Effector memory CD8-positive, alpha-beta T cell (primary cell): ENCODE data around the gene C3.
"Not testable (repeated sequence)": the region's sequence is repeated elsewhere in the genome, so short reads cannot be mapped to it uniquely, and the experiment has no call there.

ENCODE experiments used
- ATAC-seq: fragments of 150-1000 bp; cut with Tn5 transposase; replicated peaks from 2 replicates; pipeline ENCODE4 v1.10.0; 2021; ENCODE audit warnings: mild to moderate bottlenecking, moderate library complexity
- DNase-seq, 3 experiments: peaks; one replicate each; pipeline ENCODE4 v3.0.0; 2021
- H3K27ac Mint-ChIP-seq, 2 donors: one replicate each; pipeline ENCODE4 v1.8.0; 2022; ENCODE audit warnings: mild to moderate bottlenecking in 2 of 2, mixed read lengths in 2 of 2, moderate library complexity in 2 of 2
- H3K27me3 Mint-ChIP-seq, 2 donors: one replicate each; pipeline ENCODE4 v1.8.0; 2022; ENCODE audit warnings: mixed read lengths in 2 of 2
- H3K36me3 Mint-ChIP-seq: one replicate; pipeline ENCODE4 v1.8.0; 2022; ENCODE audit warnings: mild to moderate bottlenecking, moderate library complexity, mixed read lengths; ENCODE audit not compliant: insufficient read depth
- H3K4me1 Mint-ChIP-seq, 2 donors: one replicate each; pipeline ENCODE4 v1.8.0; 2022; ENCODE audit warnings: low read depth in 2 of 2, mixed read lengths in 2 of 2
- H3K4me3 Mint-ChIP-seq, 2 donors: one replicate each; pipeline ENCODE4 v1.8.0; 2022; ENCODE audit warnings: mild to moderate bottlenecking in 2 of 2, mixed read lengths in 2 of 2, moderate library complexity in 2 of 2
- H3K9me3 Mint-ChIP-seq, 2 donors: one replicate each; pipeline ENCODE4 v1.8.0; 2022; ENCODE audit warnings: mixed read lengths in 2 of 2
- total RNA-seq, 9 experiments: gene quantifications; one replicate each; lab custom pipeline; 2026; lab: John Stamatoyannopoulos, UW

C3 gene
- 0 to 2.3 (median 0.63) reads per million in 9 experiments for total RNA-seq

DNA sequence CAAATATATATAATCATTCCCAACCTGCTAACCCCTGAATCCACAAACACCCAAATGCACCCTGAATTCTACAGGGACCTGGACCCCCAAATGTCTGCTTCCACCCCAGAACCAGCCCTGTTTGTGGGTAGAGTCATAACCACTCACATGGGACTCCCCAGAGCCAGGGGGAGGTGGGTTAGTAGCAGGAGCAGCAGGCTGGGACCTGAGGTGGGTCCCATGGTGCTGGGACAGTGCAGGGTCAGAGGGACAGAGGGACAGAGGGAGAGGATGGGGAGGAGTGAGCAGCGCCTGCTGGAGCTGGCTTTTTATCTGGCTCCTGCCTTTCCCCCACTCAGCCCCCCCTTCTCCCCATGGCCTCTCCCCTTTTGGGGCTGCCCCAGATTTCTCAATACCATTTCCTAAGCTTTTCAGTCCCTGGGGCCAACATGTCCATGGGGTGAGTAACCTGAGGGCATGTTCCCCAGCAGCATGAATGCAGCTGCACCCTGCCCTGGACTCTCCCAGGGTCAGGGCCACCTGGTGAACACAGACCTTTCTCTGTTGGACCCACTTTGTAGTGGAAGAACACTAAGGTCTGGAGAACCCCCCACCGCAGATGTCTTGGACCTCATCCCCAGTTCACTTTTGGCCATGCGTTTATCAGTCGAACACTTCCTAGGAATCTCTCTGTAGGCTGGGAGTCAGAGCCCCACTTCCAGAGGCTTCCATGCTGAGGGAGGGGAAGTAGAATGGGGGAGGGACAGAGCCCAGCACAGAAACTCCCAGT lies at the start of gene C3:
TSS of gene C3 (minus strand) at position 282 of the 769 bp plus-strand sequence. CDS start at position 221, 61 bp downstream.
- Mint-ChIP-seq H3K4me1 (peaks cover 26 to 32% of the 10 kb centered on the region in 2 donors), H3K4me3 (peak within 1 kb of the TSS in 1 of 2 donors; percentile 7), H3K9me3 (no peaks in the 10 kb centered on the region), H3K27ac (peak within 1 kb of the TSS in 1 of 2 donors; percentile 59), H3K27me3 (peaks cover 0 to 5% of the 10 kb centered on the region in 2 donors), H3K36me3 (peaks cover 6% of the 10 kb centered on the region)
- no peak for DNase-seq
- no peak for ATAC-seq

DNA sequence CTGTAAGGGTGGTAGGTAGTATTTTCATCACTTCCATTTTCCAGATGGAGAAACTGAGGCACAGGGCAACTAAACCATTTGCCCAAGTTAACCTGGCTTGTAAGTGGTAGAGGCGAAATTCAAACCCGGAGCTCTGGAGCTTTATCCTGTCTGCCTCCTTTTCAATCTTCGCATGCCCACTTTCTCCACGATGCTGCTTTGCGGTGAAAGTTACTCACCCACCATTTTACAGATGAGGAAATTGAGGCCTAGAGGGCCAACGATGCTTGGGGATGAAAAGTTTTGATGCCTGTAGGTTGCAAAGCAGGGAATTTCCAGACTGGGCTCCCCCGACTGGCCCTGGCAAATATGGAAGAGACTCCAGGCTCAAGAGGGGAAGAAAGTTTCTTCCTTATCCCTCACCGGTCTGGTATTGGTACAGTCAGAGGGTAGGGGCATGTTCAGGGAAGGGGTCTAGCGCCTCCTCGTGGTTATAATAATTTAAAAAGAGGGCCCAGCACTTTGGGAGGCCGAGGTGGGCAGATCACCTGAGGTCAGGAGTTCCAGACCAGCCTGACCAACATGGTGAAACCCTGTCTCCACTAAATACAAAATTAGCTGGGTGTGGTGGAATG lies 48.7 kb upstream of the C3 start:
- peak overlapping the region; percentile 18 to 44 for H3K27ac Mint-ChIP-seq
- DNase-seq = no peak
- no peaks in the 10 kb centered on the region for H3K9me3 Mint-ChIP-seq
- peaks cover 41 to 44% of the 10 kb centered on the region in 2 donors for H3K4me1 Mint-ChIP-seq
- no peak overlapping the region for H3K4me3 Mint-ChIP-seq
- no peaks in the 10 kb centered on the region for H3K27me3 Mint-ChIP-seq
- peaks cover 27% of the 10 kb centered on the region for H3K36me3 Mint-ChIP-seq
- no peak for ATAC-seq

DNA sequence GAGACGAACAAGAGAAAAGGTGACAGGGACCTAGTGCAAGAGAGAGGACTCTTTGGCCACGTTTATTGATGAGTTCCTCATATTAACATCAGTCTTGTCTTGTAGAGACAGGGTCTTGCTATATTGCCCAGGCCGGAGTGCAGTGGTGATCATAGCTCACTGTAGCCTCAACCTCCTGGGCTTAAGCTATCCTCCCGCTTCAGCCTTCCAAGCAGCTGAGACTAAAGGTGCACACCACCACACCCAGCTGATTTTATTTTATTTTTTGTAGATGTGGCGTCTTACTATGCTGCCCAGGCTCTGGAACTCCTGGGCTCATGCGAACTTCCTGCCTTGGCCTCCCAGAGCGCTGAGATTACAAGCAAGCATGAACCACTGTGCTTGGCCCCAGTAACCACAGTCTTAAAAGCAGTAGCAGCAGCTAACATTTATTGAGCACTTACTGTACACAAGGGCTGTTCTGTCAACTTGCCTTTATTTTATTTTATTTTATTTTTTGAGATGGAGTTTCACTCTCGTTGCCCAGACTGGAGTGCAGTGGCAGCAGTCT lies 47.9 kb upstream of the C3 start:
- Mint-ChIP-seq H3K4me3 (peak overlapping the region; percentile 84 to 86), H3K9me3 (no peaks in the 10 kb centered on the region), H3K4me1 (peaks cover 35 to 38% of the 10 kb centered on the region in 2 donors), H3K36me3 (peaks cover 28% of the 10 kb centered on the region), H3K27ac (peak overlapping the region; percentile 67 to 85), H3K27me3 (no peaks in the 10 kb centered on the region)
- no peak for ATAC-seq
- no peak for DNase-seq

DNA sequence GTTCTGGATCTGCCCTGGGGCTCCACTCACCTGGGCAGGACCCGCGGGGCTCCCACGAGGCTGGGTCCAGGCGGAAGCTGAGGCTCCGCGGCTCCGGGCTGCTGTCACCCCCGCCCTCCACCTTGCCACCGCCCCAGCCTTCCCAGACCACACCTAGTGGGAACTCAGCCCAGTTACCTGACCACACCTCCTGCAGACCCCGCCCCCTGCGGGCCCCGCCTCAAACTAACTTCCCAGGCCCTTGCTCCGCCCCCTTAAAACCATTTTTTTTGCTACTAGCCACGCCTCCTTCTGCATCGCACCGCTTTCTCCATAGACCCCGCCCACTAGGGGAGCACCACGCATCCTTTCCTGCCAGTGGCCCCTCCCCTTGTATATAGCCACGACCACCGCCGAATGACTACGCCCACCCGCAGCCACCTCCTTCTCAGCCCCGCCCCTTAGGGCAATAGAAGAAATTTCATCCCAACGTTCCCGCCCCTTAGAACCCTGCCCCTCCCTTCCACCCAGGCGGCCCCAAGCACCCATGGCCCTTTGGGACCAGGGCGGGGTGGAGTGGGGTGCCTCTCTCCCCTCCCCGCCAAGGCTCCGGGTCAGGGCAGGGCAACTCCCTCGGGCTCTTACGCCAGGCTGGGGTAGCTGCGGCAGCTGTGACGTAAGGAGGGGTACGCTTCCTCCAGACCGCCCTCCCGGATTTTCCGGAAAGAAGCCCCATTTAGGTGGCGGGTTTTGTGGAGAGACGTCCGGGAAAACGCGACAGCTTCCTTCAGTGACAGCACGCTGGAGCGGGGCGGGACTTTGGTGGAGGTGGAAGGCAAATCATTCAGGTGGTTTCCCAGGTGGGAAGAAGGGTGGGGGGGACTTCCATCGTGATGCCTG lies 47.1 kb upstream of the C3 start, which contains the start of gene SH2D3A:
TSS of gene SH2D3A (minus strand) at position 79 of the 879 bp plus-strand sequence. CDS start 3,687 bp downstream, outside the sequence.
- DNase-seq (peak; percentile 92 to 96 (median 94)), ATAC-seq (peak; percentile 72)
- peak within 1 kb of the TSS; percentile 84 to 86 for H3K4me3 Mint-ChIP-seq
- H3K27ac Mint-ChIP-seq = peak within 1 kb of the TSS; percentile 67 to 85
- peaks cover 35 to 37% of the 10 kb centered on the region in 2 donors for H3K4me1 Mint-ChIP-seq
- peaks cover 29% of the 10 kb centered on the region for H3K36me3 Mint-ChIP-seq
- no peaks in the 10 kb centered on the region for H3K9me3 Mint-ChIP-seq
- no peaks in the 10 kb centered on the region for H3K27me3 Mint-ChIP-seq

DNA sequence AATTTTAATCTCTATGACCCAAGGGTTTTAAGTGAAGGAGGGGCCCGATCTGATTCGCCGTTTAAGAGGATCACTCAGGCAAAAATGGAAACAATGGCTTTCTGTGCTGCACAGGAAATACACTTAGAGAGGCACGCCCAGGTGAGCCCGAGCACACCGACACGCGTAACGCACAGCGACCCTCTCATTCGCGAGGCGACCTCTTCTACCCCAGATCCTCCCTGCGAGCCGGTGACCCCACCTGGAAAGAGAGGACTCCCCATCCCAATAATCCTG lies 46.6 kb upstream of the C3 start:
- DNase-seq (no peak), ATAC-seq (peak; percentile 40)
- no peaks in the 10 kb centered on the region for H3K9me3 Mint-ChIP-seq
- H3K4me3 Mint-ChIP-seq = peak overlapping the region; percentile 84 to 86
- peaks cover 30% of the 10 kb centered on the region for H3K36me3 Mint-ChIP-seq
- no peaks in the 10 kb centered on the region for H3K27me3 Mint-ChIP-seq
- H3K27ac Mint-ChIP-seq = peak overlapping the region; percentile 67 to 85
- H3K4me1 Mint-ChIP-seq = peaks cover 30 to 32% of the 10 kb centered on the region in 2 donors

DNA sequence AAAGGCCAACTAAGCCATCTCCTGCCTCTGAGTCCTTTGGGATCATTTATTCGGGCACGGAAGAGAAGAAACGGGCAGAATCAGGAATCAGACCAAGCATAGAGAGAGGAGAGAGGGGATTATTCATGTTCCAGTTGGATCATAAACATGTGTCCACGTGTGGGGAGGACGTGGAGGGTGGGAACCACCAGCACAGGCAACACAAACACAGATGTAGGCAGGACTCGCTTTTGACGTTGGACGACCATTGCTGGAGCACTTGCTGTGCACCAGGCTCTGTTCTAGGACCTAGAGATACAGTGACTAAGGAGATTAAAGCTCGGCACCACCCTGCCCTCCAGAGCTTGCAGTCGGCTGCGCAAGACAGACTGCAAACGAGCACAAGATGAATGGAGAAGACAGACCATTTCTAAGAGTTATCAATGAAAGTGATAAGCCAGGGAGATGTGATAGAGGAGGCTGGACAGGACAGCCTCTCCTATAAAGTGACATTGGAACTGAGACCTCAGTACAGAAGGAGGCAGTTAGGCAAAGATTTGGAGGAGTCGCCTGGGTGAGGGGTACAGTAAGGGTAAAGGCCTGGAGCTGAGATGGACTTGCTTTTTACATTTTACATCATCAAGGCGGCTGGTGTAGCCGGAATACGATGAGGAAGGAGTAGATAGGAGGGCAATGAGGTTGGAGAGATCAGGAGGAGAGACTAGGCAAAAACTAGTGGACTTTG lies 46.1 kb upstream of the C3 start:
- DNase-seq = no peak
- peak overlapping the region; percentile 84 to 86 for H3K4me3 Mint-ChIP-seq
- ATAC-seq = no peak
- no peaks in the 10 kb centered on the region for H3K9me3 Mint-ChIP-seq
- H3K27ac Mint-ChIP-seq = peak overlapping the region; percentile 67 to 85
- peaks cover 30% of the 10 kb centered on the region for H3K36me3 Mint-ChIP-seq
- H3K27me3 Mint-ChIP-seq = no peaks in the 10 kb centered on the region
- H3K4me1 Mint-ChIP-seq = peaks cover 26 to 29% of the 10 kb centered on the region in 2 donors

DNA sequence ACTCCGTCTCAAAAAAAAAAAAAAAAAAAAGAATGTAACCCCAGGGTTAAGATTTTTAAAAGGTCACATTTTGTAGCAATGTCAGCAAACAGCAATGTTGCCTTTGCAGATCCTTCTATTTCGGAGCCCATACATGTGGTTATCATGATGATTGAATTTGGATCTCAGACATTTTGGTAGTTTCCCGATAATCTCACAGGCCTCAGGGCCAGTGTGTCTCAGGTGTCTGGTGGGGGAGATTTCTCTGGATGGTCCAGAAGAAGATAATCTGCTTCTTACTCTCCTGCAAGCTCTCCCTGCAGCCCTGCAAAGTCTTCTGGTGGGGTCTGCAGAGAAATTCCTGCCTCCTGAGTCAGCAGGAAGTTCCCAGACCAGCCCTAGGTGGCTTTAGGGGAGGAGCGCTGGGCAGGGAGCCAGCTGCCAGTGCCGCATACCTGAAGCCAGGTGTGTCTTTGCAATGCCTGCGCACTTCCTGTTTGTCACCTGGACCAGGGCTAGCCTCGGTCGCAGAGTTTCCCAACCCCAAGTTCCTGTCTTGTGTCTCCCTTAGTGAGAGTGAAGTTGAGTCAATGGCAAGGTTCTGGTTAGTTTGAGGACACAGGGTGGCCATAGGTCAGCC lies 45.4 kb upstream of the C3 start:
- no peak for ATAC-seq
- DNase-seq = no peak

DNA sequence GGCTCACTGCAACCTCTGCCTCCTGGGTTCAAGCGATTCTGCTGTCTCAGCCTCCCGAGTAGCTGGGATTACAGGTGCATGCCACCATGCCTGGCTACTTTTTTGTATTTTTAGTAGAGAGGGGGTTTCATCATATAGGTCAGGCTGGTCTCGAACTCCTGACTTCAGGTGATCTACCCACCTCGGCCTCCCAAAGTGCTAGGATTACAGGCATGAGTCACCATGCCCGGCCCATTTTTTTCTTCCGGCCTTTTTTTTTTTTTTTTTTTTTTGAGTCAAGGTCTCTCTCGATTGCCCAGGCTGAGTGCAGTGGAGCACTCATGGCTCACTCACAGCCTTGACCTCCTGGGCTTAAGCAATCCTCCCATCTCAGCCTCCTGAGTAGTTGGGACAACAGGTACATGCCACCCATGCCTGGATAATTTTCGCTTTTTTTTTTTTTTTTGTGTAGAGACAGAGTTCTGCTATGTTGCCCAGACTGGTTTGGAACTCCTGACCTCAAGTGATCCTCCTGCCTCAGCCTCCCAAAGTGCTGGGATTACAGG lies 41.9 kb upstream of the C3 start:
- ATAC-seq, H3K4me3 Mint-ChIP-seq, H3K27ac Mint-ChIP-seq, H3K9me3 Mint-ChIP-seq, H3K27me3 Mint-ChIP-seq, DNase-seq: not testable (repeated sequence)
- Mint-ChIP-seq H3K4me1 (peaks cover 13 to 22% of the 10 kb centered on the region in 2 donors), H3K36me3 (peaks cover 62% of the 10 kb centered on the region)

More for the DNA sequence above, 45.4 kb upstream of the C3 start:
- Mint-ChIP-seq H3K27ac (peak overlapping the region; percentile 67 to 85), H3K9me3 (no peaks in the 10 kb centered on the region), H3K4me3 (peak overlapping the region; percentile 84 to 86), H3K27me3 (no peaks in the 10 kb centered on the region), H3K36me3 (peaks cover 34% of the 10 kb centered on the region), H3K4me1 (peaks cover 29% of the 10 kb centered on the region in 2 donors)

DNA sequence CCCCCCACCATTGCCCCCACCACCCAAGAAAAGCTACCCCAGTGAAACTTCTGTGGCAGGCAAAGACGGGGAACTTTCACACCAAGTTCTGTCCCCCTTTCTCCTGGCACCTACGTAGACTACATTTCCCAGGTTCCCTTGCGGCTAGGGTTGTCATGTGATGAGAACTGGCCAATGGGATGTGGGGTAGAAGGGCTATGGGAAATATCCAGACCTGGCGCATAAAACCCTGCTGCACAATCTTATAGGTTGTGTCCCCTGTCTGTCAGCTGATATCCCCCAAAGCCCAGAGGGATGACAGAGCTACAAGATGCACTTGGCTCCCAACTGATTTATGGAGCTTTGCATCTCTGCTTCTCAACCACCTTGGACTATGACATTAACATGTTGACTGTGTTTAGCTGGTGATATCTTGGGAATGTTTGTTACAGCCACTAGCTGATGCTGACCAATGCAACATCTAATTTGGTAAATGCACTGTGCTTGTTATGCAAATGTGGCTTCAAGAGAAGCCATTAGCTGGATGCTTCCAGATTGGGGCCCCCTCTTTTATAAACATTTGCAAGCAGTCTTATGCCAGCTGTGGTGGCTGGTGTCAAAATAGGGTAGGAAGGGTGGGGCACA lies 40.7 kb upstream of the C3 start:
- Mint-ChIP-seq H3K36me3 (peaks cover 64% of the 10 kb centered on the region), H3K4me1 (peaks cover 4 to 14% of the 10 kb centered on the region in 2 donors), H3K27ac (no peak overlapping the region), H3K9me3 (no peaks in the 10 kb centered on the region), H3K27me3 (no peaks in the 10 kb centered on the region), H3K4me3 (no peak overlapping the region)
- ATAC-seq (no peak), DNase-seq (no peak)

DNA sequence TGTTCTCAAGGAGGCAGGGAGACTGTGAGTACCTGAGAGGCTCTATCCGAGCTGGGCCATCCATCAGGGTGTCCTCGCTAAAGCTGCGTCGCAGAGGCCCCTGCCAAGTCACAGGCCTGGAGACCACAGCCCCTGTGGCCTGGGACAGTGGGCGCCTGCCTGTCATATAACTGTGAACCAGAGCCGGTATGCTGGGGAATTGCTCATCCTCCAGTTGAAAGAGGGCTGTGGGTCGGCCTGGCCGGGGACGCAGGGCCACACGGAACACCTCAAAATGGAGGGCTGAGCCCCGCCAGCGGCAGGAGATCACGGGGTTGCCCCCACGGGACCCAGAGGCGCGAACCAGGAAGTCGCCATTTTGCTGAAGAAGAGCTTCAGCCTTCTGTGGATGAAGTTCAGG lies 40.2 kb upstream of the C3 start:
- peaks cover 0 to 9% of the 10 kb centered on the region in 2 donors for H3K4me1 Mint-ChIP-seq
- H3K4me3 Mint-ChIP-seq = no peak overlapping the region
- no peak for ATAC-seq
- no peak for DNase-seq
- H3K27ac Mint-ChIP-seq = no peak overlapping the region
- no peaks in the 10 kb centered on the region for H3K27me3 Mint-ChIP-seq
- H3K36me3 Mint-ChIP-seq = peaks cover 61% of the 10 kb centered on the region
- no peaks in the 10 kb centered on the region for H3K9me3 Mint-ChIP-seq

DNA sequence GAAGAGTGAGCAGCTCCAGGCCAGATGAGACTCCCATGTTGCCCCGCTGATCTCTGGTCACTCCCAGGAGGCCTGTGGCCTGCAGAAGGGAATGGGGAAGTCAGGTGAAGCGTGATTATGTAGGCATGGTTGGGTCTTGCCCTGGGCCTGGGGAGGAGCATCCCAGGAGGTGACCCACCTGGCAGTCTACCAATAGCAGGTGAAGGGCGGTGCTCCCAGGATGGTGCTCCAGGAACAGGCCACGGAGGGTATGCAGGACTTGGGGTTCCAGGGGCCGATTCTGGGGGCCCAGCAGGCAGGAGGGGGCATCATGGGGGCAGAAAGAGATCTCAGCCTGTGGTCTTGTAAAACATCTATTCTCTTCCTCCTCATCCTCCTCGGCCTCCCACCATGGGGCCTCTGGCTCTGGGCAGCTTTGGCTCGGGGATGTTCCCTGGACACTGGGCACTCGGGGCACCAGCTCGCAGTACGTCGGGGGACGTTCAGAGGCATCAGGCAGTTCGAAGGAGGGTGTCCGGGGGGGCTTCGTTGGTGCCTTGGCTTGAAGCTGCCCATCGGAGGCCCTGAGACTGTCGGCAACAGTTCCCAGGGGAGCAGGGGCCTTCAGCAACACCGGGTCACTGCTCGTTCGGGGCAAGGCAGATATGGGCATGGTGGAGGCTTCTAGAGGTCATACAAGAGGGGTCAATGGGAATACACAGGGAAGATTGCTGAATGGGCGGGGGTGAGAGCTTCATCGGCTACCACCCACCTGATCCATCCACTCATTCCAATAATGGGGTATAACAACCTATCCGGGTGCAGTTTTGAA lies 34.4 kb upstream of the C3 start:
- Mint-ChIP-seq H3K9me3 (no peaks in the 10 kb centered on the region), H3K27ac (no peak overlapping the region), H3K4me1 (peaks cover 10 to 16% of the 10 kb centered on the region in 2 donors), H3K36me3 (peaks cover 58% of the 10 kb centered on the region), H3K27me3 (no peaks in the 10 kb centered on the region), H3K4me3 (no peak overlapping the region)
- DNase-seq = no peak
- ATAC-seq = no peak
